Measurements from ENCODE around the gene DNAAF5. TPM values are rescaled to one million over a fixed set of nuclear protein-coding genes. Genes with fewer than 3 reads are reported as not detected.

Gene DNAAF5
- total and polyA plus RNA-seq, 9 of the 15 experiments (the other 6 are each of a cell fraction or from before 2014, with no cell fraction given) = 3.1 to 69.7 (median 19.1) TPM

DNA sequence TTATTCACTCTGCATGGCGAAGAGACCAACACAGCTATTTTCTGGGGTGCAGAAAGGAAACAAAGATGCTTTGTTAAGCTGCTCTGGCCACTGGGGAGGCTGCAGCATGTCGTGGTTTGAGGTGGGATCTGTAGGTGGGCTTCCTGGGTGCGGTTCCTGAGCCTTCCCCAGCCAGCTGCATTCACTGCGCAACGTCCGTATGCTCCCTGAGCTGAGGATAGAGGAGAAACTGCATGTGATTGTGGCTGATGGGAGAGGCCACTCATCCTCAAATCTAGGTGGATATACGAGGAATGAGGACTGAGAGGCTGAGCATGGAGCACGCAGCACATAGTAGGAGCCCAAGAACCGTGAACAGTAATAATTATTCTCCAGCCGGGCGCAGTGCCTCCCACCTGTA lies 9.9 kb upstream of the DNAAF5 start:
- Histone ChIP-seq H3K27me3 (ENCODE audit: control insufficient read depth in 2 of 2, insufficient read depth in 2 of 2, low read length in 2 of 2) (no peaks in the 10 kb centered on the region), H3K9me1 (ENCODE audit: control insufficient read depth, insufficient read depth, low read length) (no peaks in the 10 kb centered on the region), H3K4me3 (no peak overlapping the region), H3K79me2 (ENCODE audit: control insufficient read depth, insufficient read depth, low read length) (no peaks in the 10 kb centered on the region), H3K4me1 (replicated peaks in 1 of 2; ENCODE audit: control insufficient read depth in 2 of 2, insufficient read depth in 2 of 2, low read length in 2 of 2) (peaks cover 0 to 6% of the 10 kb centered on the region in 2 experiments; a peak in 1 of 5 replicates), H3K36me3 (ENCODE audit: control insufficient read depth, insufficient read depth, low read length) (peaks cover 6% of the 10 kb centered on the region), H3K27ac (ENCODE audit: extremely low read depth, low read depth, low read length) (no peak overlapping the region), H3K9ac (ENCODE audit: insufficient read depth in 1 of 2, low read depth in 2 of 2, low read length in 2 of 2) (no peak overlapping the region), H3K9me3 (replicated peaks; ENCODE audit: control insufficient read depth, insufficient read depth, low read depth, low read length) (peaks cover 12% of the 10 kb centered on the region), H2AFZ (ENCODE audit: low read depth, low read length) (no peak overlapping the region), H3K4me2 (ENCODE audit: insufficient read depth, low read length) (no peak overlapping the region), H4K20me1 (replicated peaks; ENCODE audit: control insufficient read depth, insufficient read depth, low read length) (no peaks in the 10 kb centered on the region)
- BruUV-seq (replicated peaks) = no TSS peak
- ChIA-PET POLR2A (interaction anchor here (0.6 to 1.2 kb wide), 2 partner anchors 13 to 17 kb away, joined by 3 to 5 read pairs; no protein-coding TSS in a partner anchor), CTCF (ENCODE audit: low intra/inter-chr PET ratio) (no interaction called here)
- no peak for FAIRE-seq
- no peak for DNase-seq (ENCODE audit: extremely low read depth in 1 of 4, low spot score in 3 of 4)
- ATAC-seq = no peak
- WGBS (ENCODE audit: insufficient coverage, low coverage, missing lambda C conversion rate) = 89% methylated on average over 11 of the region's 11 CpGs
- intact Hi-C loops (cut with micrococcal nuclease) (no loop called here), in situ Hi-C loops (cut with MboI) (no loop called here)
- TF ChIP-seq ZKSCAN8 (CRISPR knock-in tag; IDR thresholded peaks at IDR 0.05) = no peak
- no peak for TF ChIP-seq ZNF224 (CRISPR knock-in tag; IDR thresholded peaks at IDR 0.05)
- TF ChIP-seq ZNF408 (CRISPR knock-in tag; IDR thresholded peaks at IDR 0.05; ENCODE audit: low read depth) = no peak
- TF ChIP-seq, protein P1, sequence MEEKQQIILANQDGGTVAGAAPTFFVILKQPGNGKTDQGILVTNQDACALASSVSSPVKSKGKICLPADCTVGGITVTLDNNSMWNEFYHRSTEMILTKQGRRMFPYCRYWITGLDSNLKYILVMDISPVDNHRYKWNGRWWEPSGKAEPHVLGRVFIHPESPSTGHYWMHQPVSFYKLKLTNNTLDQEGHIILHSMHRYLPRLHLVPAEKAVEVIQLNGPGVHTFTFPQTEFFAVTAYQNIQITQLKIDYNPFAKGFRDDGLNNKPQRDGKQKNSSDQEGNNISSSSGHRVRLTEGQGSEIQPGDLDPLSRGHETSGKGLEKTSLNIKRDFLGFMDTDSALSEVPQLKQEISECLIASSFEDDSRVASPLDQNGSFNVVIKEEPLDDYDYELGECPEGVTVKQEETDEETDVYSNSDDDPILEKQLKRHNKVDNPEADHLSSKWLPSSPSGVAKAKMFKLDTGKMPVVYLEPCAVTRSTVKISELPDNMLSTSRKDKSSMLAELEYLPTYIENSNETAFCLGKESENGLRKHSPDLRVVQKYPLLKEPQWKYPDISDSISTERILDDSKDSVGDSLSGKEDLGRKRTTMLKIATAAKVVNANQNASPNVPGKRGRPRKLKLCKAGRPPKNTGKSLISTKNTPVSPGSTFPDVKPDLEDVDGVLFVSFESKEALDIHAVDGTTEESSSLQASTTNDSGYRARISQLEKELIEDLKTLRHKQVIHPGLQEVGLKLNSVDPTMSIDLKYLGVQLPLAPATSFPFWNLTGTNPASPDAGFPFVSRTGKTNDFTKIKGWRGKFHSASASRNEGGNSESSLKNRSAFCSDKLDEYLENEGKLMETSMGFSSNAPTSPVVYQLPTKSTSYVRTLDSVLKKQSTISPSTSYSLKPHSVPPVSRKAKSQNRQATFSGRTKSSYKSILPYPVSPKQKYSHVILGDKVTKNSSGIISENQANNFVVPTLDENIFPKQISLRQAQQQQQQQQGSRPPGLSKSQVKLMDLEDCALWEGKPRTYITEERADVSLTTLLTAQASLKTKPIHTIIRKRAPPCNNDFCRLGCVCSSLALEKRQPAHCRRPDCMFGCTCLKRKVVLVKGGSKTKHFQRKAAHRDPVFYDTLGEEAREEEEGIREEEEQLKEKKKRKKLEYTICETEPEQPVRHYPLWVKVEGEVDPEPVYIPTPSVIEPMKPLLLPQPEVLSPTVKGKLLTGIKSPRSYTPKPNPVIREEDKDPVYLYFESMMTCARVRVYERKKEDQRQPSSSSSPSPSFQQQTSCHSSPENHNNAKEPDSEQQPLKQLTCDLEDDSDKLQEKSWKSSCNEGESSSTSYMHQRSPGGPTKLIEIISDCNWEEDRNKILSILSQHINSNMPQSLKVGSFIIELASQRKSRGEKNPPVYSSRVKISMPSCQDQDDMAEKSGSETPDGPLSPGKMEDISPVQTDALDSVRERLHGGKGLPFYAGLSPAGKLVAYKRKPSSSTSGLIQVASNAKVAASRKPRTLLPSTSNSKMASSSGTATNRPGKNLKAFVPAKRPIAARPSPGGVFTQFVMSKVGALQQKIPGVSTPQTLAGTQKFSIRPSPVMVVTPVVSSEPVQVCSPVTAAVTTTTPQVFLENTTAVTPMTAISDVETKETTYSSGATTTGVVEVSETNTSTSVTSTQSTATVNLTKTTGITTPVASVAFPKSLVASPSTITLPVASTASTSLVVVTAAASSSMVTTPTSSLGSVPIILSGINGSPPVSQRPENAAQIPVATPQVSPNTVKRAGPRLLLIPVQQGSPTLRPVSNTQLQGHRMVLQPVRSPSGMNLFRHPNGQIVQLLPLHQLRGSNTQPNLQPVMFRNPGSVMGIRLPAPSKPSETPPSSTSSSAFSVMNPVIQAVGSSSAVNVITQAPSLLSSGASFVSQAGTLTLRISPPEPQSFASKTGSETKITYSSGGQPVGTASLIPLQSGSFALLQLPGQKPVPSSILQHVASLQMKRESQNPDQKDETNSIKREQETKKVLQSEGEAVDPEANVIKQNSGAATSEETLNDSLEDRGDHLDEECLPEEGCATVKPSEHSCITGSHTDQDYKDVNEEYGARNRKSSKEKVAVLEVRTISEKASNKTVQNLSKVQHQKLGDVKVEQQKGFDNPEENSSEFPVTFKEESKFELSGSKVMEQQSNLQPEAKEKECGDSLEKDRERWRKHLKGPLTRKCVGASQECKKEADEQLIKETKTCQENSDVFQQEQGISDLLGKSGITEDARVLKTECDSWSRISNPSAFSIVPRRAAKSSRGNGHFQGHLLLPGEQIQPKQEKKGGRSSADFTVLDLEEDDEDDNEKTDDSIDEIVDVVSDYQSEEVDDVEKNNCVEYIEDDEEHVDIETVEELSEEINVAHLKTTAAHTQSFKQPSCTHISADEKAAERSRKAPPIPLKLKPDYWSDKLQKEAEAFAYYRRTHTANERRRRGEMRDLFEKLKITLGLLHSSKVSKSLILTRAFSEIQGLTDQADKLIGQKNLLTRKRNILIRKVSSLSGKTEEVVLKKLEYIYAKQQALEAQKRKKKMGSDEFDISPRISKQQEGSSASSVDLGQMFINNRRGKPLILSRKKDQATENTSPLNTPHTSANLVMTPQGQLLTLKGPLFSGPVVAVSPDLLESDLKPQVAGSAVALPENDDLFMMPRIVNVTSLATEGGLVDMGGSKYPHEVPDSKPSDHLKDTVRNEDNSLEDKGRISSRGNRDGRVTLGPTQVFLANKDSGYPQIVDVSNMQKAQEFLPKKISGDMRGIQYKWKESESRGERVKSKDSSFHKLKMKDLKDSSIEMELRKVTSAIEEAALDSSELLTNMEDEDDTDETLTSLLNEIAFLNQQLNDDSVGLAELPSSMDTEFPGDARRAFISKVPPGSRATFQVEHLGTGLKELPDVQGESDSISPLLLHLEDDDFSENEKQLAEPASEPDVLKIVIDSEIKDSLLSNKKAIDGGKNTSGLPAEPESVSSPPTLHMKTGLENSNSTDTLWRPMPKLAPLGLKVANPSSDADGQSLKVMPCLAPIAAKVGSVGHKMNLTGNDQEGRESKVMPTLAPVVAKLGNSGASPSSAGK (IDR thresholded peaks at IDR 0.05) = no peak
- no peak for TF ChIP-seq NFE2L1 (tag; IDR thresholded peaks at IDR 0.05; ENCODE audit: borderline replicate concordance, low read depth)
- no peak for TF ChIP-seq KLF10 (CRISPR knock-in tag; IDR thresholded peaks at IDR 0.05)
- no peak for TF ChIP-seq DPF2 (IDR thresholded peaks at IDR 0.05)
- TF ChIP-seq JUND (IDR thresholded peaks at IDR 0.05; ENCODE audit: borderline replicate concordance, low read depth, low read length) = no peak
- no peak for TF ChIP-seq JUND (tag; IDR thresholded peaks at IDR 0.05; ENCODE audit: borderline replicate concordance, low read depth, low read length)
- no peak for TF ChIP-seq HNRNPLL (IDR thresholded peaks at IDR 0.05; ENCODE audit: low read depth, low read length, poor library complexity, severe bottlenecking)
- TF ChIP-seq CBX3 (IDR thresholded peaks at IDR 0.05; ENCODE audit: borderline replicate concordance in 1 of 2, low read length in 2 of 2) = no peak

Measured in K562 (cell line).